Right hindlimb (tissue), 1 donor: ENCODE results near the gene AIF1.

Source experiments
- DNase-seq: peaks from one replicate; pipeline ENCODE4 v3.0.0-alpha.2; 2018

AIF1 gene

GRCh38 chr6:31621991-31622390 is 7.0 kb downstream of the AIF1 start:
- DNase-seq = peak; percentile 11

- DNase-seq = peak; percentile 24
Measured at GRCh38 chr6:31622684-31623091, 7.7 kb downstream of the AIF1 start.

- no peak for DNase-seq
Measured at GRCh38 chr6:31624070-31624469, 9.0 kb downstream of the AIF1 start.

- peak; percentile 19 for DNase-seq
Measured at GRCh38 chr6:31626952-31627351, 11.9 kb downstream of the AIF1 start.

GRCh38 chr6:31627690-31628287 is 12.8 kb downstream of the AIF1 start:
- DNase-seq = peak; percentile 9

GRCh38 chr6:31629014-31629413 is 14.0 kb downstream of the AIF1 start:
- peak; percentile 7 for DNase-seq

GRCh38 chr6:31630177-31630934 is 15.3 kb downstream of the AIF1 start:
- DNase-seq = peak; percentile 18

GRCh38 chr6:31631209-31631608 is 16.2 kb downstream of the AIF1 start:
- DNase-seq = peak; percentile 20

GRCh38 chr6:31631681-31632278 is 16.7 kb downstream of the AIF1 start:
- DNase-seq = no peak

GRCh38 chr6:31632279-31632946 is 17.4 kb downstream of the AIF1 start:
- no peak for DNase-seq

GRCh38 chr6:31633447-31633846 is 18.4 kb downstream of the AIF1 start:
- no peak for DNase-seq

GRCh38 chr6:31634131-31634530 is 19.1 kb downstream of the AIF1 start:
- DNase-seq = no peak

- no peak for DNase-seq
Measured at GRCh38 chr6:31634969-31635575, 20.0 kb downstream of the AIF1 start.

- DNase-seq = no peak
Measured at GRCh38 chr6:31636698-31637596, 21.9 kb downstream of the AIF1 start.

GRCh38 chr6:31639043-31639442 is 24.0 kb downstream of the AIF1 start:
- DNase-seq = no peak

- DNase-seq = no peak
Measured at GRCh38 chr6:31639449-31639861, 24.4 kb downstream of the AIF1 start.

GRCh38 chr6:31640612-31641011 is 25.6 kb downstream of the AIF1 start:
- no peak for DNase-seq

GRCh38 chr6:31641370-31641769 is 26.3 kb downstream of the AIF1 start:
- DNase-seq = no peak

GRCh38 chr6:31642798-31643570 is 27.9 kb downstream of the AIF1 start:
- no peak for DNase-seq

GRCh38 chr6:31643818-31644454 is 28.9 kb downstream of the AIF1 start:
- no peak for DNase-seq

GRCh38 chr6:31645325-31645724 is 30.3 kb downstream of the AIF1 start:
- DNase-seq = no peak
